Suppressor macrophage treated with lipopolysaccharide for 1 hour (primary cell): ENCODE data around the gene C1orf232.

Experiments
- DNase-seq, 3 donors: peaks; one replicate each; pipeline ENCODE4 v3.0.0-alpha.2; 2020 to 2022

The C1orf232 gene

DNA sequence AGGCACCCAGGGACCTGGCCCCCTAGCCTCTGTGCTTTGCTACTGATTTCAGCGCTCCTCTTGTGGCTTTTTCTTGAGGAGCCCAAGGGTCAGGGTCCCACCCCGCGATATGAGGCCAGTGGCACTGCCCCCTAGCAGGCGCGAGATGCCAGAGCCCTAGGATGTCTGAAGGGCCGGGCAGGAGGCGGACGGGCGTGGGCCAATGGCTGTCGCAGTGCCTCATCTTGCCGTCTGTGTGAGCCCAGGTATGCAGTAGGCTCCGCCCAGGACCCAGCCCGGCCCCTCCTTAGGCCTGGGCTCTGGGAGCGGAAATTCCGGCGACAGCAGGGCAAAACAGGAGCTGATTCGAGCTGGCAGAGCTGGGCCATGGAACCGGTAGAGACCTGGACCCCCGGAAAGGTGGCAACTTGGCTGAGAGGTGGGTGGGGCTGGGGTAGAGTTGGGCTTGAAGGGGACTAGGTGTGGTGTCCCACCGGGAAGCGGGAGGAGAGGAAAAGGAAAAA lies 8.5 kb upstream of the C1orf232 start, which contains the start of gene CNKSR1:
TSS of gene CNKSR1 (plus strand) at position 310 of the 503 bp plus-strand sequence. CDS start at position 367, 57 bp downstream.
- DNase-seq, result no peak

DNA sequence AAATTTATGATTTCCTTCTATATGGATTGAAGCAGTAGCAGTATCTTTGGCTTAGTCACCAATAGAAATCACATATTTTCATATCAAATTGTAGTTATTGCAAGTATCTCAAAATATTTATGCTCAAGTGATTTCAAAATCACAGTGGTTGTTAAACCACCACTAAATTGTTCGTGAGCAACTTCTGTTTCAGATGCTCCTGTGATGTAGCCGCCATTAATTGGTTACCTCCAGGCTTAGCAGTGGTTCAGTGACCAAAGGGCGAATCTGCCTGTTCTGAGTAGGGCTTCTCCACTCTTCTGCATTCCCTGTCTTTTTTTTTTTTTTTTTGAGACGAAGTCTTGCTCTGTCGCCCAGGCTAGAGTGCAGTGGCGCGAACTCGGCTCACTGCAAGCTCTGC lies 6.6 kb upstream of the C1orf232 start:
- no peak for DNase-seq

DNA sequence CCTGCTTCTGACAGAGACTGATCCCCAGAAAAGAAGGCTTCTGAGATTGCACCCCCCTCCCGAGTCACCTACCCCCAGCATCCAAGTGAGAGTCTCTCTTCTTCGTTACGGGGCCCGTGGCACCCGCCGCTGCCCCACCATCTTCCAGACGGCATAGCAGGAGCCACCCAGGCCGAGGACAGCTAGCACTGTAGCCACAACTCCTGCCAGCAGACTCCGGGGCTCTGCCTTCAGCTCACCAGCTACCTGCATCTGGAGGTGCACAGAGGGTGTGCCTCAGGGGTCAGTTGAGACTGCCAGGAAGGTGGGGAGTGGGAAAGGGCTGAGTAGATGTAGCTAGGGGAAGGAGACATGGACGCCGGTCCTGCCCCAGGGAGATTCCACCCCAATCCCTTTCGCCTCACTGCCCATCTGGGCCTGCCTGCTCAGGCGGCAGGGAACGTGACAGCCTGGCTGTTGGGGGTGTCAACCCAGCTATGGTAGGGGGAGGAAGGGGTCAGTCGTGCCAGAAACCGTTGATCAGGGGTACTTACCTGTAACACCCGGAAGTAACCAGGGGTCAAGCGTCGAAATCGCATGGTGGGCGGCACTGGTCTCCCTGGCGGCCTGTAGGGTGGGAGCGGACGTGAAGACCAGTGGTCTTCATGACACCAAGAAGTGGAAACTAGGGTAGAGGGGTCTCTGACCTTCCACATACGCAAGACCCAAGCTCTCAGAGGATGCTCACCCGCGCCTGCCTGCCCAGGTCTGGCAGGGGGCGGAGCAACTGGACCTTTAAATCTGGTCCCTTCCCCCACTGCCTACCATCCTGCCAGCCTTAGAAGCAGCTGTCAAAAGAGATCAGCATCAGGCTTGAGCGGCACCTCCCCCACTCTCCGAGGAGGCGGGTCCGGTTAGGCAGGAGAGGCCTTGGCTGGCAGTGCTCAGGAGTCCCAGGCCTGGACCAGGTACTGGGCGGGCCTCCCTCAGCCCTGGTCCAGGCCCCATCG lies 2.6 kb upstream of the C1orf232 start, which contains the start of gene ZNF593OS:
TSS of gene ZNF593OS (minus strand) at position 749 of the 989 bp plus-strand sequence. CDS start at position 578, 171 bp downstream.
- no peak for DNase-seq

DNA sequence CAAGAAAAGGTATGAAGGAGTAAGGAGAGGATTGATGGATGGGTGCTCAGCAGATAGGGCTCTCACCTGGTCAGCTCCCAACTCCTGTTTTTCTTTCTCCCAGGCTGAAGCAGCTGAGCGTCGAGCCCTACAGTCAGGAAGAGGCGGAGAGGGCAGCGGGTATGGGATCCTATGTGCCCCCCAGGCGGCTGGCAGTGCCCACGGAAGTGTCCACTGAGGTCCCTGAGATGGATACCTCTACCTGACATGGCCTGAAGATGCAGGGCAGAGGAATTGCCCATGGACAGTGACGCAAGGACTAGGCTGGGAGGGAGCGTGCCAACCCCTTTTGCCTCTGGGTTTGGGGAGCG lies 1.7 kb upstream of the C1orf232 start:
- DNase-seq, result no peak

DNA sequence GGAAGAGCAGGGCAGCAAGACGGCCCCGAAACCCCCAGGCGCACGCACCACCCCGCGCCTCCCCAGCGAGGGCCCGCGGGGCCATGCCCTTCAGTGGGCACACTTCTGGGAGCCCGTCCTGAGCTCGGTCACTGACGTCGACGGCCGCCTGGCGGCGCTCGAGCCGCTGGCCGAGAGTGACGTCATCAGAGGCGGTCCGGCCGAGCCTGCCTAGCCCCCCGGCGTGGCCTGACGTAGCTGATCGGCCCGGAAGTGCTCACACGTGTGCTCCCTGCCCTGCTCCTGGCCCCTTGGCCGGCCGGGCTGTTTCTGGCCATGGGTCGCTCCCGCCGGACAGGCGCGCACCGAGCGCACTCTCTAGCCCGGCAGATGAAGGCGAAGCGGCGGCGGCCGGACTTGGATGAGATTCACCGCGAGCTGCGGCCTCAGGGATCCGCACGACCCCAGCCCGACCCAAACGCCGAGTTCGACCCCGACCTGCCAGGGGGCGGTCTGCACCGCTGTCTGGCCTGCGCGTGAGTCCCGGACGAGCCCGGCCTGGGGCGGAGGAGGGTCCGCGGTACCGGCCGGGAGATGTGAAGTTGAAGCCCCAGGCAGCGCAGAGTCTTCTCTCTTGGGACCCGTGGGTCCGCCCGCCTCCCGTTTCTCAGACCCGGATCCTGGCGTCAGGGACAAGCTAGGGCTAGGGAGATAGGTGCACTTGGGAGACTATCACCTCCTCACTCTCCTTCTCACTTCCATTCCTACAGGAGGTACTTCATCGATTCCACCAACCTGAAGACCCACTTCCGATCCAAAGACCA lies 1.1 kb upstream of the C1orf232 start, which contains the start of gene ZNF593:
TSS of gene ZNF593 (plus strand) at position 240 of the 803 bp plus-strand sequence. CDS start at position 316, 76 bp downstream.
- peak; percentile 95 to 98 (median 97) for DNase-seq

DNA sequence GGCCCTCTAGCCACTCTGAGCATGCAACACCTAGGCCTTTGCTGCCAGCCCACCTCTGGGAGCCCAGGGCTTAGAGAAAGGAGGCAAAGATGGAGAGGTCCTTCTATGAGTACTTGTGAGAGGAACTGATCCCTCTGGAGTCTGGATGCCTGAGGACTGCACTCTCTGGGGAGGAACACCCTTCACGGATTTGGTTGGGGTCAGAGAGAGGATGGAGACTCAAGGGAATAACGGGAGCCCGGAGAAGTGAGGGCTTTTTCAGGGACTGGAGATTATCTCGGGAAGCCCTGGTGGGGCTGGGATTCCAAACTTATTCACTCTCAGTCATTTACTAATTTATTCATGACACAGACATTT lies 413 bp upstream of the C1orf232 start:
- DNase-seq, result no peak

DNA sequence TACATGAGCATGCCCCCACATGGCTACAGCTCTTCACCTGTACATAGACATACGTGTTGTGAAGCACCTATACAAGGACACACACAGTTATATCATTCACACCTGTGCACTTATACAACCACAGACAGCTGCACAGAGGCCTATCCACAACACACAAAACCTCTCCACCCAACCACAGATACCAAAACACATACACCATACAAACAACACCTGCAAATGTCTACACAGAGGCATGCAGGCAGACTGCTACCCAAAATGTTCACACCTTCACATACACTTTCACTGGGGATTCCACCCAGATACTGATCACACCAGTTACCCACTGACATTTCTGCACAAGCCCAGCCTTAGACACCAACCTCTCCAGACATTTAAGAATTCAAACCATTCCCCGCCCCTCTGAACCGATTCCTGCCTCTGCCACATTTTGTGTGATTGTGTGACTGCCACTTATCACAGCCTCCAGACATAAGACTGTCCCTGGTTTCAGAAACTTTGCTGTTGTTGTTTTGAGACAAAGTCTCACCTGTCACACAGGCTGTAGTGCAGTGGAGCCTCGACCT lies 2.0 kb downstream of the C1orf232 start:
- no peak for DNase-seq

DNA sequence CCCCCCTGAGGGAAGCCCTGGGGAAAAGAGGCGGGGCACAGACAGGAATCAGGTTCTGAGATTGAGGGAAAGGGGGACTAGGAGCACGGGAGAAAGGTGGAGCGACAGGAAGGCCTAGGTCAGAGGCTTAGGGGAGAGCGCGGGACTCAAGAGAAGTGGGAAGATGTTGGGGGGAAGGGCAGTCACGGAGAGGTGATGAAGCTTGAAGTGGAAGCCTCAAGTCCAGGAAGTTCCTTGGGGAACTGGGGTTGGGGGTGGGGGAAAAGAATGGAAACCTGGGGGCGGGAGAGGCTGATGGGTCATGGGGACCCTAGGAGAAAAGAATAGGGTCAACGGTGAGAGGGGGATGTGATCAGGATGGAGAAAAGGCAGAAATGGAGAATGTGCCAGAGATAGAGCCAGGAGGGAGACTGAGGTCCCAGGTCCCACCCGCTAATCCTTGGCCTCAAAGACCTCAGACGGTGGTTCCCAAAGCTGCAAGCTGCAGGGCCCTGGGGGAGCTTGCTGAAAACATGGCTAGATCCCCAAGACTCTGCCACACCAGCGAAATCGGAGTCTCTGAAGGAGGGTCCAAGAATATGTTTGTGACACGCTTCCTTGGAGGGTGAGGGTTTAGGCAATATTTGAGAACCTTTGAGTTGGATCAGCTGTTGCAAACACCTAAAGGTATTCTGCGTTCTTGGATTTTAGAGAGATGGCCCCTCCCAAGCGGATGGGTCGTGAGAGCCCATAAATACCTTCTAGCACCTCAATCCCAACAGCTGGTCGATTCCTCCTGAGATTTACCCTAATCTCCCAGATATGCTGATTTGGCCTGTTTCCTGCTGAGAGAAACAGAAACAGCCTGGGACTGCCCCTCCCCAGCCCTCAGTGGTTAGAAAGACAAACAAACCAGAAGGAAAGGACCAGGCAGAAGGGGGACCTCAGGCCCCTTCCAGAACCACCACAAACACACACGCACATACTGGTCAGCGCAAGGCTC lies 3.6 kb downstream of the C1orf232 start:
- DNase-seq, result peak in 2 of 3 donors; percentile 24 to 47

DNA sequence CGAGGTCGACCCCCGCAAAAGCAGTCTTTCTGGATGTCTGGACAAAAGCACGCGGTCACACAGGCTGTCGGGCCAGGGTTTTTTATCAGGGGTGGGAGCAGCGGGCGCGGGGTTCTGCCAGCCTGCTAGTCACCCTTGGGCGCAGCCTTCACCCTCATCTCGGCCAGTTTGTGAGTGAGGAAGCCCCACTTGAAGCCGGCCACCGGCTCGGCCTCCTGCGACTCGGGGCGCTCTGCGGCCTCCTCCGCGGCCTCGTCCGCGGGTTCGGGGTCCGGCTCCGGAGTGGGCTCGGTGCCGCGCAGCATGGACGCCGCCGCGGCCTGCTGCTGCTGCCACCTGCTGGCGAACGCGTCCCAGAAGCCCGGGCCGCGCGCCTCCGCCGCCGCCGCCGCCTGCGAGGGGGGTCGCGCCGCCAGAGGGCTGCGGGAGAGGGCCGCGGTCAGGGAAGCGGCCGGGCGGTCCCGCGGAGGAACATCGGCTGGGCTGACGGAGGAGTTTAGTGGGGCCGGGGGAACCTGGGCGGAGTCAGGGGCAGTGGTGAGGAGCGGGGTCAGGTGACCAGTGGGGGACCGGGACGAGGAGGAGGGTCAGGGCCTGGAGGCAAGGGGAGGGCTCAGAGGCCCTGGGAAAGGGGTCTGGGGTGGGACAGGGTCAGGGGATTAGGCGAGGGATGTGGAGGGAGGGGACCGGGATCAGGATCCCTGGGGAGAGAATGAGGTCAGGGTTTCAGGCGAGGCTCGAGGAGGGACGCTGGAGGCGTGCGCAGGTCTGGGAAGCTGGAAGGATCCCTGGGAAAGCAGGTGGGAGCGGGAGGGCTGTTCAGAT lies 4.5 kb downstream of the C1orf232 start:
- peak; percentile 49 to 83 (median 71) for DNase-seq

DNA sequence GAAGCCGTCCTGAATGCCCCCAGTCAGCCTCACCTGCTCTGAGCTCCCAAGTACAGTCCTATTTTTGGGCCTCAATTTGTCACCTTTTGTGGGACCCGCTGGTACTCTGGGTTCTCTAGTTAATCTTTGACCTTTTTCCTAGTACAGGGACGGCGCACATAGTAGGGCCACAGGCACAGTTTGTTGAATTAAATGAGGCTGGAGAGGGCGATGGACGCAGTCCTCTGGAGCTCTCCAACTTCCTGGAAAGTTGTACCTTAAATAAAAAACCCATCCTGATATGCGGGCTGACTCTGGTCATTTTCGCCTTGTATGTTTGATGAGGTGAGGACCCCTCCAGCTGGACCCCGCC lies 5.1 kb downstream of the C1orf232 start:
- DNase-seq, result no peak

DNA sequence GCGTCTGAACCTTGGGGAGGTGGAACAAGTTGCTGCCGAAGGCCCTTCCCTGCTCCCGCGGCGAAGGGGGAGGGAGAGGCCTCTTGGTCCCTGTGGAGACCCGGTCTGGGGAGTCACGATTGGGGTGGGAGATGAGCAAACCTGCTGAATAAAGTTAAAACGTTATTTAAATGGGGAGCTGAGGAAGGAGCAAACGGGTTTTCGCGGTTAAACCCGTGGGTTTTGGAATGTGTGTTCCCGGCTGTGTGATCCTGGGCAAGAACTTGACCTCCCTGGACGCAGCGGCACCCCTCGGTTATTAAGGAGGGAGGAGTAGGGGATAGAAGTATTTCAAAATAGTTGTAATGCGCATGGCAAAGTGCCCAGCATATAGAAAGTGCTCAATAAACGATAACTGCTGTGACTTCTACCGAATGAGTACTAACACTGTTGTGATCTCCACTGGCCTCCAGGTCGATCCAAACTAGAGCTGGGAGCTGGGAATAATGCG lies 6.5 kb downstream of the C1orf232 start:
- no peak for DNase-seq

DNA sequence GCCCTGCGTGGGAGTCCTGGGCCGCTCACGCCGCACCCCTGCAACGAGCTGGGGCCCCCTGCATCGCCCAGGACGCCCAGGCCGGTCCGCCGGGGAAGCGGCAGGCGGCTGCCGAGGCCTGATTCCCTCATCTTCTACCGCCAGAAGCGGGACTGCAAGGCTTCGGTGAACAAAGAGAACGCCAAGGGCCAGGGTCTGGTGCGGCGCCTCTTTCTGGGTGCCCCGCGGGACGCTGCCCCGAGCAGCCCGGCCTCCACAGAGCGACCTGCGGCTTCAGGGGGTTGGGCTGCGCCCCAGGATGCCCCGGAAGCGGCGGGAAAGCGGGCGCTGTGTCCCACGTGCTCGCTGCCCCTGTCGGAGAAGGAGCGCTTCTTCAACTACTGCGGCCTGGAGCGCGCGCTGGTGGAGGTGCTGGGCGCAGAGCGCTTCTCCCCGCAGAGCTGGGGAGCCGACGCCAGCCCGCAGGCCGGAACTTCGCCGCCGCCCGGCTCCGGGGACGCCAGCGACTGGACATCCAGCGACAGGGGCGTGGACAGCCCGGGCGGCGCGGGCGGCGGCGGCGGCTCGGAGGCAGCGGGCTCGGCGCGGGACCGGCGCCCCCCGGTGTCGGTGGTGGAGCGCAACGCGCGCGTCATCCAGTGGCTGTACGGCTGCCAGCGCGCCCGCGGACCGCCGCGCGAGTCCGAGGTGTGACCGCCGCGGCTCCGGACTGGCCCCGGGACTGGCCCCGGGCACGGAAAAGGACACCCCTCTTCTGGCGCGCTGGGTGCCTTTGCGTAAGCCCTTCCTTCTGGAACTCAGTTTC lies 7.1 kb downstream of the C1orf232 start:
- DNase-seq, result peak; percentile 63 to 84 (median 70)

DNA sequence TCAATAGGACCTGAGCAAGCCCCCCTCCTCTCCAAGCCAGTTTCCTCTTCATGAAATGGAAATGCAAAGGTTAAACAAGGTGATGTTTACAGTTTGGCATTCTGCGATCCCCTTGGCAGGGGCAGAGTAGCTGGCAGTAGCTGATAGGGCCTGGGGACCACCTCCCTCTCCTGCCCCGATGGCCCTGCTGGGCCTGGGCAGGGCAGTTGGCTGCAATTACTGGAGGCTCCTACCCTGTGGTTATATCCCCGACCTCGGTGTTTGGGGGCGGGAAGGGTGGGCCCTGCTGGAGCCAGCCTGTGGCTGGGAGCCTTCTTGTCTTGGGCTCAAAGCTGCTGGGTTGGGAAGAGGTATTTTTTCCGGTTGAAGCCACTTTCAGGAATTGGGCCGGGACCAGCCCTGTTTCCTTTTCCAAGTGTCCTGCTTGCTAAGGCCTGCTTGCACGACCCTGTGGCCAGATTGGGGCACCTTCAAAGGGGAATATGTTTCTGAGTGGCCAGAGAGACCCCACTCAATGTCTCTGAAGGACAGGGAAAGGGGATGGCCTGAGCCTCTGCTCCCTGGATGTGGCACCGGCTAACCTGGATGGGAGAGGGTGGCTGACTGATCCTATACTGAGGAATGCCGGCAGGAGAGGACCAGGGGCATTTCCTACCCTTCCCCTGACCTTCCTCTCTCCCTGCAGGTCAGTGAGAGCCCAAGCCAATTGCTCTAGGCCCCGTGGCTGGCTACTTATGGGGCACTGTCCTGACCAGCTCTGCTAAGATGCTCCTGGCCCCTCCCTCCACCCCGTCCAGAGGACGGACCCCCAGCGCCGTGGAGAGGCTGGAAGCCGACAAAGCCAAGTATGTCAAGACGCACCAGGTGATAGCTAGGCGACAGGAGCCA lies 8.0 kb downstream of the C1orf232 start:
- no peak for DNase-seq

DNA sequence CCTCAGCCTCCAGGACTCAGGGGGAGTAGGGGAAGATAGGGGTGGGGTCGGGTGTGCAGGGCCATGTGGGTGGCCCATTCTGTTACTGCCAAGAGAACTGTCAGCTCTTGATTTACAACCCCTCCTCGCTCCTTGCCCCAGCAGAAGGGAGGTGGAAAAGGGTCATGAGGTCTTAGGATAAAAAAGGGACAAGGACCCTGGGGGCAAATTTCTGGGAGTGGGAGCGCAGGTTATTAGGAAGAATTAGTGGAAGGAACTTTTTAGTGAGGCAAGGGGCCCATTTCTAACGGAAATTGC lies 9.1 kb downstream of the C1orf232 start:
- DNase-seq, result no peak

DNA sequence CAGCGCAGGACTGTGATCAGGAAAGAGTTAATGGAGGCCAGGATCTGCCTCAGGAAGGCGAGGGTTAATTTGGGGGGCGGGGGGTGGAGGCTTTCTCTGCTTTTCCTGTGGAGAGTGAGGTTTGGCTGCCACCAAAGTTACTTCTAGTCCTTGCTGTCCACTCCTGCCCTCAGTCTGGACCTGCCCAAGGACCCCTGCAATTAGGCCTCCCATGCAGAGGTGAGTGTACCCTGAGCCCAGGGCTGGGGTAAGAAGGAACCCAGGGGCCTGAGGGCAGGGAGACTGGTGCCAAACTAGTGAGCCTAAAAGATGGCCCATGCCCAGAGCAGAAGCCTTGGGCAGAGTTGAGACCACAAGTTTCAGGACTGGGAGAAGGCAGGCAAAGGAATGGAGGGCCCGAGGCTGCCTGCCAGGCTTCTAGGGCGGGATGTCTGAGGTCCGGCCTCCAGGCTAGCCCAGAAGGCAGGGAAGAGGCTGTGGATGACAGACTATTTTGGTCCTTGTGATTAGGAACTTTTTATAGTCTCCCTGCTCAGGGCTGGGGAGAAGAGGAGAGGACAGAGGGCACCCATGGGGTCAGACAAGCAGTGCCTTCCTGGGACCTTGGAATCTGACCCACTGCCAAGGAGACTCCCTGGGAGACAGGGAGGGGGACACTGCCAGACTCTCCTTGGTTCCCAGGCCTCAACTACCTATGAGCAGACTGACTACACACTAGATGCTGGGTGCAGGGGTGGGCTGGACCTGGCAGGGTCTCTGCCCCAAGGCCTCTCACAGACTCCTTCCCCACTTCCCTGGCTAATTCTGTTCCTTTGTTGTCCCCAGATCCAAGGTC lies 9.6 kb downstream of the C1orf232 start, which contains the start of gene FAM110D:
TSS of gene FAM110D (plus strand) at position 172 of the 835 bp plus-strand sequence. CDS start 2,213 bp downstream, outside the sequence.
- no peak for DNase-seq

DNA sequence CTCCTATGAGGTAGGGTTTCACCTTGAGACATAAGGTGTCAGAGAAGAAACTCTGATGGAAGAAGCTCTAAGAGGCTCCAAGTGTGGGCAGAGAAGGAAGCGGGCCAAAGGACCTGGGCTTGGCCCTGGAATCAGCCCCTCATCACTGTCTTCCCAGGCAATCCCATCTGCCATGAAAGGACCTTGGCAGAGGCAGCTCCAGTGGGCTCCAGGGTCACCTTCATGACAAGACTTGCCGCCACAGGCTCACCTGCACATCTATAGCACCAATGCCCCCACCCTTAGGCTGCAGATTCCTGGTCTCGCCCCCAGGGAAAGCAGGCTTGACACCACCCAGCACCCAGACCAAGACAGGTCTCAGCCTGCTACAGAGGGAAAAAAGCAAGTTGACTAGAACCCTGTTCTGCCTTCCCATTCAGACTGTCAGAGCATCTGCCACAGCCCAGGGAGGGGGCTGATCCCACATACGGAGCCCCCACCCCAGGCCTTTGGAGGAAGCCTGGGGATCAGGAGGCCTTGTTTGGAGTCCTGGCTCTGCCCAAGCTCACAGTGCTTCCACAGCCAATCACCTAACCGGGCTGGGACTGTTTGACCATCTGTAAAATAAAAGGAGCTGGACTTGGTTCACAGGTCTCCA lies 10.4 kb downstream of the C1orf232 start:
- DNase-seq, result no peak
